A549 (cell line): ENCODE data around the gene GGA2. TPM values are rescaled to one million over a fixed set of nuclear protein-coding genes. Genes with fewer than 3 reads are reported as not detected.

Experiments
- ATAC-seq, 2 experiments: fragments of 200-7000 bp in 1 of 2; fragments of >200 bp in 1 of 2; cut with Nextera tagmentation in 1 of 2; cut with Tn5 transposase in 1 of 2; 3 replicates each; pipeline versions ENCODE4 v1.8.0 to v1.9.1; 2018 to 2020; ENCODE audit warnings: mild to moderate bottlenecking in 1 of 2, moderate library complexity in 1 of 2
- CTCF ChIA-PET: fragments of 300-600 bp; sonication (Branson Sonifier 250); formaldehyde crosslinking; extraction: SDS; loops from one replicate; lab custom pipeline; 2021; ENCODE audit warnings: antibody characterized with exemption, inconsistent platforms; lab: Yijun Ruan, JAX
- POLR2A ChIA-PET: fragments of 350-600 bp; formaldehyde crosslinking; extraction: SDS; loops from one replicate; lab custom pipeline; 2021; ENCODE audit warnings: antibody characterized with exemption, inconsistent platforms; lab: Yijun Ruan, JAX
- DNase-seq, 2 experiments: peaks; one replicate each; pipeline versions ENCODE4 v3.0.0 to v3.0.0-alpha.2; 2011 to 2016; ENCODE audit warnings: low read depth in 1 of 2, low spot score in 1 of 2
- FAIRE-seq: peaks from 2 replicates; lab custom pipeline; 2011; peaks lifted over from hg19 to GRCh38; lab: Jason Lieb, UNC
- H3K27ac ChIP-seq, 2 experiments: fragments of >200 bp; sonication (Bioruptor Twin); formaldehyde crosslinking; 3 replicates each; pipeline ENCODE4 v1.5.1; 2016 to 2017
- H3K4me1 ChIP-seq: fragments of >200 bp; sonication (Bioruptor Twin); formaldehyde crosslinking; 3 replicates; pipeline ENCODE4 v1.6.1; 2016
- H3K4me2 ChIP-seq: fragments of >200 bp; sonication (Bioruptor Twin); formaldehyde crosslinking; 3 replicates; pipeline ENCODE4 v1.6.1; 2016
- H3K4me3 ChIP-seq: fragments of >200 bp; sonication (Bioruptor Twin); formaldehyde crosslinking; 3 replicates; pipeline ENCODE4 v1.5.1; 2016
- H3K9me3 ChIP-seq: fragments of >200 bp; sonication (Bioruptor Twin); formaldehyde crosslinking; 3 replicates; pipeline ENCODE4 v1.6.1; 2016
- BHLHE40 ChIP-seq: IDR thresholded peaks from 2 replicates; pipeline ENCODE4 v1.6.1; 2012; ENCODE audit warnings: low read depth, low read length, inconsistent platforms
- CEBPB ChIP-seq, 2 experiments: fragments of >200 bp in 1 of 2; sonication (Bioruptor Twin) in 1 of 2; formaldehyde crosslinking in 1 of 2; IDR thresholded peaks; 2 replicates each; pipeline ENCODE4 v1.6.1; 2012 to 2016
- CHD2 ChIP-seq: fragments of 150-350 bp; IDR thresholded peaks from 2 replicates; pipeline ENCODE4 v1.6.1; 2014; ENCODE audit warnings: low read length; ENCODE audit not compliant: partially characterized antibody
- CTCF ChIP-seq: fragments of >200 bp; sonication (Bioruptor Twin); formaldehyde crosslinking; IDR thresholded peaks from 3 replicates; pipeline ENCODE4 v1.5.1; 2016
- E2F6 ChIP-seq: IDR thresholded peaks from 2 replicates; pipeline ENCODE4 v1.6.1; 2012; ENCODE audit warnings: low read depth, borderline replicate concordance
- FOSB ChIP-seq: fragments of 250-450 bp; sonication (Bioruptor Pico); IDR thresholded peaks from 2 replicates; pipeline ENCODE4 v1.5.0; 2020; ENCODE audit warnings: mild to moderate bottlenecking, moderate library complexity
- FOSL2 ChIP-seq, 2 experiments: fragments of 450-650 bp in 1 of 2; fragments of >200 bp in 1 of 2; sonication (Bioruptor Twin) in 1 of 2; formaldehyde crosslinking; IDR thresholded peaks; 2 replicates each; pipeline versions ENCODE4 v1.5.0 to v1.6.1; 2016 to 2020; ENCODE audit warnings: mild to moderate bottlenecking in 1 of 2, moderate library complexity in 1 of 2
- GATA3 ChIP-seq: IDR thresholded peaks from 2 replicates; pipeline ENCODE4 v1.6.1; 2012; ENCODE audit warnings: borderline replicate concordance
- JUN ChIP-seq, 2 experiments: fragments of >200 bp; sonication (Bioruptor Twin); formaldehyde crosslinking; IDR thresholded peaks; 2 replicates in 1 of 2; 3 replicates in 1 of 2; pipeline ENCODE4 v1.6.1; 2016 to 2017
- JUNB ChIP-seq: fragments of >200 bp; sonication (Bioruptor Twin); formaldehyde crosslinking; IDR thresholded peaks from 2 replicates; pipeline ENCODE4 v1.6.1; 2016
- KDM1A ChIP-seq: fragments of 200-600 bp; sonication (generic); IDR thresholded peaks from 2 replicates; pipeline ENCODE4 v1.6.1; 2016; ENCODE audit warnings: low read depth, mild to moderate bottlenecking
- MYC ChIP-seq: IDR thresholded peaks from 2 replicates; pipeline ENCODE4 v1.6.1; 2012; ENCODE audit warnings: mild to moderate bottlenecking, inconsistent platforms, low read length, improper control_type of control experiment, borderline replicate concordance
- NR3C1 ChIP-seq: fragments of >200 bp; sonication (Bioruptor Twin); formaldehyde crosslinking; IDR thresholded peaks from 3 replicates; pipeline ENCODE4 v1.6.1; 2017
- RAD21 ChIP-seq, 2 experiments: fragments of >200 bp in 1 of 2; sonication (Bioruptor Twin) in 1 of 2; formaldehyde crosslinking in 1 of 2; IDR thresholded peaks in 1 of 2; conservative IDR thresholded peaks in 1 of 2; 2 replicates in 1 of 2; 3 replicates in 1 of 2; pipeline ENCODE4 v1.6.1; 2012 to 2018; ENCODE audit warnings: inconsistent platforms in 1 of 2
- TFCP2L1 ChIP-seq: fragments of 250-450 bp; sonication (Bioruptor Pico); IDR thresholded peaks from 2 replicates; pipeline ENCODE4 v1.5.0; 2021; ENCODE audit warnings: mild to moderate bottlenecking
- TP53 ChIP-seq: fragments of 250-450 bp; sonication (Bioruptor Pico); IDR thresholded peaks from 2 replicates; pipeline ENCODE4 v1.5.0; 2021; ENCODE audit warnings: mild to moderate bottlenecking, moderate library complexity
- ZFP36 ChIP-seq: fragments of 450-650 bp; IDR thresholded peaks from 2 replicates; pipeline ENCODE4 v1.6.1; 2014; ENCODE audit warnings: borderline replicate concordance; ENCODE audit not compliant: partially characterized antibody
- WGBS: methylation state at CpG from one replicate; pipeline ENCODE4 v1.1.6; 2017; ENCODE audit errors: missing lambda C conversion rate; 5-methylcytosine and 5-hydroxymethylcytosine counted together
- polyA plus RNA-seq, 4 experiments: library from polyadenylated mRNA; depleted of rRNA in 3 of 4; stranded (reverse); fragments of >200 nt; fragmentation: RNase III in 1 of 4; extraction: RNeasy Plus Mini Kit Qiagen cat#74134 plus additional on column Dnase treatment in 1 of 4; gene quantifications; 2 replicates in 3 of 4; 3 replicates in 1 of 4; pipeline ENCODE4 v1.2.3, GENCODE V29; 2011 to 2017
- TF ChIP-seq, protein P1 (sequence below): IDR thresholded peaks from 2 replicates; pipeline ENCODE4 v1.6.1; 2012
- TF ChIP-seq, protein P2 (sequence below): fragments of >200 bp; sonication (Bioruptor Twin); formaldehyde crosslinking; IDR thresholded peaks from 2 replicates; pipeline ENCODE4 v1.6.1; 2016
- TF ChIP-seq, protein P3 (sequence below): IDR thresholded peaks from 2 replicates; pipeline ENCODE4 v1.6.1; 2012

The GGA2 gene
- polyA plus RNA-seq, 2 of the 4 experiments (the other 2 are of a cell fraction), result 33.1 to 57.9 TPM

DNA sequence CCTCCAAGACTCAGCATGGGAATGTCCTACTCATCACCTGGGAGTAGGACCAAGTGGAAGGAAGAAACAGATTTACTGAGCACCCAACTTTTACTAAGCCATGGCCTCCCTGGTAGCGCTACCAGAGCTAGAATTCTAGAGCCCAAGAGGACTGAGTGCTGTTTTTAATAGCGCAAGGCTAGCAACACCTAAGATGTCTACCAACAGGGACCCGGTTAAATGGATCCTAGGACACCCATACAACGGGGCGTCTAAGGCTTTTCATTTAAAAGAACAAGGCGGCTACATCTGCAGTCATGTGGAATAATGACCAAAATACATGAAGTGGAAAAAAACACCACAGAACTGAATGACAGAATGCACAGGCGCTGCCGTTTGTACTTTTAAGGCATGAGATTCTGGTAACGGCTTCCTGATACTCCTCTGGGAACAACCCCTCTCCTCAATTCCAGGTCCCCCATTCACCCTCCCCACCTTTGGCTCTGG, 5.1 kb downstream of the GGA2 start:
- Histone ChIP-seq H3K27ac (peak overlapping the region in 1 of 2 experiments; percentile 60; a peak in 2 of 6 replicates), H3K9me3 (no peaks in the 10 kb centered on the region), H3K4me1 (peaks cover 33% of the 10 kb centered on the region), H3K4me2 (peak overlapping the region; percentile 44), H3K4me3 (no peak overlapping the region)
- WGBS, result 96% methylated on average over 9 of the region's 9 CpGs
- DNase-seq, result no peak
- peak in 1 of 2 experiments; percentile 32; a peak in 2 of 6 replicates for ATAC-seq
- no peak for FAIRE-seq
- ChIA-PET CTCF (interaction anchor here (0.6 to 1.7 kb wide), 6 partner anchors 12 to 322 kb away, joined by 3 to 5 read pairs (median 4); partner anchors contain the start of genes SCNN1G and UBFD1), POLR2A (interaction anchor here (1.2 kb wide), 1 partner anchor 52 kb away, joined by 4 read pairs; the partner anchor contains the start of genes EARS2 and UBFD1)
- TF ChIP-seq MYC (no peak), CEBPB (IDR thresholded peaks at IDR 0.05) (no peak), TP53 (no peak), KDM1A (no peak), NR3C1 (no peak), TFCP2L1 (CRISPR knock-in tag) (no peak), CHD2 (no peak), ZFP36 (no peak), FOSB (no peak)
- TF ChIP-seq, all 56 proteins: peak for 0

DNA sequence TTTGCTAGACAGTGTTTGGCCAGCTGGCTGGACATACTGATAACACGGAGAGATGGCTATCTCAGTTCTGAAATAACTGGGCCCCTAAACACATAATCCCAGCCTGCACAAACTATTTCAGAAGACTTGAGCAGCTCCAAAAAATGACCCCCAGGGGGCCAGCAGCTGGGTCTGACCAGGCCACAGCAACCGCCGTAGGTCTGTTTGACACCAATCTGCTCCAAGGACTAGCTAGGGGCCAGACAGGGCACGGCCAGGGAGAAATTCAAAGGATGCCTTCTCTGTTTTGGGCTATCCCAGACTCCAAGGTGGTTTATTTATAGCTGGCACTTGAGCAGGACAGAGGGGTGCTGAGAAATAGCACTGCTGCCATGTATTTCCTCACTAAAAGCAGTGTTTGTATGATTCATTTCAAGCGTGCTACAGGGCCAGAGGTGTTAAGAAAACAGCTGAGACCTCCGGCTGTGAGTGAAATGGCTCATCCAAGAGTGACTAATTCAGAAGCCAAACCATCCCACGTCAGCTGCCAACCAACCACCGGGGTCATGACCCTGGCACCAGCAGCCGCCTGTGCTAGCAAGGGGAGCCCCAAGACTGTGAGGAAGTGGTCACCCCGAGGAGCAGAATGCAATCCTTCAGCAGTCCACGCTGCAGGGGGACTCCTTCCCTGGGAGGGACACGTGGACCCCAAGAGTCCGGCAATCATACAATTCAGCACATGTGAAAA, 5.7 kb downstream of the GGA2 start:
- ATAC-seq, result peak; percentile 80 to 82
- Histone ChIP-seq H3K4me2 (peak overlapping the region; percentile 44), H3K9me3 (no peaks in the 10 kb centered on the region), H3K4me3 (no peak overlapping the region), H3K27ac (peak overlapping the region in 1 of 2 experiments; percentile 60; a peak in 2 of 6 replicates)
- ChIA-PET CTCF (interaction anchor here (0.7 to 1.7 kb wide), 5 partner anchors 11 to 322 kb away, joined by 3 to 5 read pairs (median 4); partner anchors contain the start of genes SCNN1G and UBFD1), POLR2A (no interaction called here)
- WGBS, result 27% methylated on average over 13 of the region's 13 CpGs
- TF ChIP-seq JUN (IDR thresholded peaks at IDR 0.05) (peak in 1 of 2 experiments; percentile 37; a peak in 1 of 5 replicates), TFCP2L1 (CRISPR knock-in tag) (no peak), GATA3 (peak; percentile 75; the same call in 1 of the 2 replicates), CTCF (no peak), BHLHE40 (peak; percentile 72), JUNB (peak; percentile 82), FOSL2 (IDR thresholded peaks at IDR 0.05) (peak; percentile 77), FOSL2 (CRISPR knock-in tag; IDR thresholded peaks at IDR 0.05) (peak; percentile 92), E2F6 (peak; percentile 41; the same call in 1 of the 2 replicates), CEBPB (IDR thresholded peaks at IDR 0.05) (peak in 1 of 2 experiments; percentile 46; a peak in 1 of 4 replicates), RAD21 (conservative IDR thresholded peaks at IDR 0.05 in 1 of 2, IDR thresholded peaks at IDR 0.05 in 1 of 2) (0 out of 5 replicates have a peak, but pooled peaks of 1 of the 2 experiments have one; percentile 0)
- TF ChIP-seq, protein P1, sequence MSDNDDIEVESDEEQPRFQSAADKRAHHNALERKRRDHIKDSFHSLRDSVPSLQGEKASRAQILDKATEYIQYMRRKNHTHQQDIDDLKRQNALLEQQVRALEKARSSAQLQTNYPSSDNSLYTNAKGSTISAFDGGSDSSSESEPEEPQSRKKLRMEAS, result peak; percentile 77
- TF ChIP-seq, protein P2, sequence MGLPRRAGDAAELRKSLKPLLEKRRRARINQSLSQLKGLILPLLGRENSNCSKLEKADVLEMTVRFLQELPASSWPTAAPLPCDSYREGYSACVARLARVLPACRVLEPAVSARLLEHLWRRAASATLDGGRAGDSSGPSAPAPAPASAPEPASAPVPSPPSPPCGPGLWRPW, result no peak
- TF ChIP-seq, protein P3, sequence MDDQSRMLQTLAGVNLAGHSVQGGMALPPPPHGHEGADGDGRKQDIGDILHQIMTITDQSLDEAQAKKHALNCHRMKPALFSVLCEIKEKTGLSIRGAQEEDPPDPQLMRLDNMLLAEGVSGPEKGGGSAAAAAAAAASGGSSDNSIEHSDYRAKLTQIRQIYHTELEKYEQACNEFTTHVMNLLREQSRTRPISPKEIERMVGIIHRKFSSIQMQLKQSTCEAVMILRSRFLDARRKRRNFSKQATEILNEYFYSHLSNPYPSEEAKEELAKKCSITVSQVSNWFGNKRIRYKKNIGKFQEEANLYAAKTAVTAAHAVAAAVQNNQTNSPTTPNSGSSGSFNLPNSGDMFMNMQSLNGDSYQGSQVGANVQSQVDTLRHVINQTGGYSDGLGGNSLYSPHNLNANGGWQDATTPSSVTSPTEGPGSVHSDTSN, result peak; percentile 87
- TF ChIP-seq, all 56 proteins: peak for 10
- peak; percentile 59 to 71 for DNase-seq
- peaks cover 33% of the 10 kb centered on the region for H3K4me1 ChIP-seq
- no peak for FAIRE-seq
